ENCODE results near the gene DOCK9. TPM values are rescaled to one million over a fixed set of nuclear protein-coding genes. Genes with fewer than 3 reads are reported as not detected.

The DOCK9 gene
- total RNA-seq, 4 donors from 2014 or later = 31.4 to 46.7 (median 45.6) TPM

- no peak for ATAC-seq
Measured at GRCh38 chr13:99003851-99004471, 26.1 kb upstream of the DOCK9 start.

GRCh38 chr13:99003186-99003585 is 25.3 kb upstream of the DOCK9 start:
- no peak for DNase-seq
- intact Hi-C loops (cut with DNase I; ENCODE audit: low total_unique reads) = no loop called here
- ATAC-seq = no peak
- Histone ChIP-seq H3K4me3 (no peak overlapping the region), H3K27ac (no peak overlapping the region), H3K4me1 (peaks cover 15 to 18% of the 10 kb centered on the region in 2 donors), H3K36me3 (no peaks in the 10 kb centered on the region), H3K9me3 (no peaks in the 10 kb centered on the region), H3K27me3 (no peaks in the 10 kb centered on the region)
- TF ChIP-seq CTCF (IDR thresholded peaks at IDR 0.05 in 4 of 5, conservative IDR thresholded peaks at IDR 0.05 in 1 of 5) (no peak), POLR2A (IDR thresholded peaks at IDR 0.05) (no peak)
- in situ Hi-C loops (cut with MboI; ENCODE audit: low sequenced_read_pairs in 4 of 4) = no loop called here

More at GRCh38 chr13:99003851-99004471, 26.1 kb upstream of the DOCK9 start:
- TF ChIP-seq CTCF (IDR thresholded peaks at IDR 0.05 in 4 of 5, conservative IDR thresholded peaks at IDR 0.05 in 1 of 5) = no peak
- no peak for TF ChIP-seq POLR2A (IDR thresholded peaks at IDR 0.05)
- no peaks in the 10 kb centered on the region for H3K9me3 ChIP-seq
- no peak for DNase-seq
- no peak overlapping the region for H3K4me3 ChIP-seq
- in situ Hi-C loops (cut with MboI; ENCODE audit: low sequenced_read_pairs in 4 of 4) (no loop called here), intact Hi-C loops (cut with DNase I; ENCODE audit: low total_unique reads) (no loop called here)
- no peaks in the 10 kb centered on the region for H3K27me3 ChIP-seq
- H3K4me1 ChIP-seq = peaks cover 15 to 22% of the 10 kb centered on the region in 2 donors
- peak overlapping the region in 3 of 4 donors; percentile 30 to 42 (median 39) for H3K27ac ChIP-seq
- H3K36me3 ChIP-seq = no peaks in the 10 kb centered on the region

- in situ Hi-C loops (cut with MboI; ENCODE audit: low sequenced_read_pairs in 4 of 4) (no loop called here), intact Hi-C loops (cut with DNase I; ENCODE audit: low total_unique reads) (no loop called here)
- peaks cover 21 to 24% of the 10 kb centered on the region in 2 donors for H3K4me1 ChIP-seq
Measured at GRCh38 chr13:99002172-99002710, 24.4 kb upstream of the DOCK9 start.

GRCh38 chr13:99000137-99000536 is 22.3 kb upstream of the DOCK9 start:
- no peaks in the 10 kb centered on the region for H3K9me3 ChIP-seq
- no peaks in the 10 kb centered on the region for H3K27me3 ChIP-seq
- no peaks in the 10 kb centered on the region for H3K36me3 ChIP-seq
- H3K4me3 ChIP-seq = no peak overlapping the region
- DNase-seq = no peak
- H3K27ac ChIP-seq = peak overlapping the region; percentile 11 to 62 (median 24)
- no peak for ATAC-seq
- intact Hi-C loops (cut with DNase I; ENCODE audit: low total_unique reads) = no loop called here
- peaks cover 21 to 24% of the 10 kb centered on the region in 2 donors for H3K4me1 ChIP-seq
- in situ Hi-C loops (cut with MboI; ENCODE audit: low sequenced_read_pairs in 4 of 4) = no loop called here
- no peak for TF ChIP-seq POLR2A (IDR thresholded peaks at IDR 0.05)

More at GRCh38 chr13:99002172-99002710, 24.4 kb upstream of the DOCK9 start:
- ATAC-seq (no peak), DNase-seq (no peak)
- H3K4me3 ChIP-seq = no peak overlapping the region
- no peaks in the 10 kb centered on the region for H3K9me3 ChIP-seq
- no peak overlapping the region for H3K27ac ChIP-seq
- H3K36me3 ChIP-seq = no peaks in the 10 kb centered on the region
- TF ChIP-seq CTCF (IDR thresholded peaks at IDR 0.05 in 4 of 5, conservative IDR thresholded peaks at IDR 0.05 in 1 of 5) (no peak), POLR2A (IDR thresholded peaks at IDR 0.05) (no peak)
- H3K27me3 ChIP-seq = no peaks in the 10 kb centered on the region

GRCh38 chr13:98999639-98999952 is 21.7 kb upstream of the DOCK9 start:
- Histone ChIP-seq H3K4me3 (no peak overlapping the region), H3K27me3 (no peaks in the 10 kb centered on the region), H3K36me3 (no peaks in the 10 kb centered on the region), H3K9me3 (no peaks in the 10 kb centered on the region), H3K27ac (peak overlapping the region; percentile 11 to 62 (median 24)), H3K4me1 (peaks cover 21 to 22% of the 10 kb centered on the region in 2 donors)
- DNase-seq (no peak), ATAC-seq (no peak)
- in situ Hi-C loops (cut with MboI; ENCODE audit: low sequenced_read_pairs in 4 of 4) (no loop called here), intact Hi-C loops (cut with DNase I; ENCODE audit: low total_unique reads) (no loop called here)
- TF ChIP-seq POLR2A (IDR thresholded peaks at IDR 0.05) (no peak), CTCF (IDR thresholded peaks at IDR 0.05 in 4 of 5, conservative IDR thresholded peaks at IDR 0.05 in 1 of 5) (no peak)

Data from gastrocnemius medialis (tissue), 4 donors.